Kidney (tissue), 22 donors: ENCODE results near the gene TFPI2. TPM values are rescaled to one million over a fixed set of nuclear protein-coding genes. Genes with fewer than 3 reads are reported as not detected.

Experiments used
- DNase-seq, 5 donors: peaks; one replicate each; pipeline ENCODE4 v3.0.0-alpha.2; 2013 to 2020
- FAIRE-seq: peaks from 2 replicates; lab custom pipeline; 2012; peaks lifted over from hg19 to GRCh38; lab: Jason Lieb, UNC
- H3K27ac ChIP-seq, 2 donors: one replicate each; pipeline ENCODE4 v1.7.0; 2013; ENCODE audit warnings: low read depth in 2 of 2, low read length in 2 of 2, inconsistent platforms in 1 of 2
- H3K27me3 ChIP-seq: one replicate; pipeline ENCODE4 v1.7.1; 2013; ENCODE audit warnings: low read length, inconsistent platforms; ENCODE audit not compliant: control insufficient read depth, insufficient read depth
- H3K36me3 ChIP-seq, 3 donors: one replicate each; pipeline versions ENCODE4 v1.7.0 to v1.7.1; 2013; ENCODE audit warnings: low read length in 3 of 3, control low read depth in 1 of 3, inconsistent platforms in 1 of 3; ENCODE audit not compliant: insufficient read depth in 3 of 3, control insufficient read depth in 2 of 3
- H3K4me1 ChIP-seq, 3 donors: one replicate each; pipeline versions ENCODE4 v1.7.0 to v1.7.1; 2013; ENCODE audit warnings: low read length in 3 of 3, inconsistent platforms in 1 of 3, low read depth in 1 of 3; ENCODE audit not compliant: control insufficient read depth in 2 of 3, insufficient read depth in 2 of 3
- H3K4me3 ChIP-seq, 3 donors: one replicate each; pipeline versions ENCODE4 v1.7.0 to v1.8.1; 2013; ENCODE audit warnings: low read length in 3 of 3, control low read depth in 1 of 3, inconsistent platforms in 1 of 3
- H3K9ac ChIP-seq, 3 donors: one replicate each; pipeline versions ENCODE4 v1.7.0 to v1.7.1; 2013; ENCODE audit warnings: low read length in 3 of 3, control low read depth in 1 of 3, inconsistent platforms in 1 of 3
- H3K9me3 ChIP-seq, 3 donors: one replicate each; pipeline versions ENCODE4 v1.7.0 to v1.7.1; 2013; ENCODE audit warnings: low read length in 3 of 3, control low read depth in 1 of 3, inconsistent platforms in 1 of 3; ENCODE audit not compliant: control insufficient read depth in 2 of 3, insufficient read depth in 1 of 3
- intact Hi-C: fragments of 100-400 bp; cut with DNase I; formaldehyde crosslinking; loops from one replicate; pipeline ENCODE4 v1.11.1; 2022
- long read RNA-seq, 10 donors: library from polyadenylated mRNA in 1 of 10; unstranded in 1 of 10; transcript quantifications; one replicate each; pipeline ENCODE4 v2.0.0 and lab custom pipeline, GENCODE V29; 2021 to 2026
- polyA plus RNA-seq: library from polyadenylated mRNA; stranded (reverse); fragments of 350-450 nt; fragmentation: Illumina TruSeq; extraction: RNeasy Lipid Tissue Mini Kit (QIAGEN cat#74804); gene quantifications from one replicate; pipeline ENCODE4 v1.2.3, GENCODE V29; 2014; ENCODE audit warnings: low read depth, low replicate concordance; ENCODE audit not compliant: insufficient read depth
- total RNA-seq: library from RNA; stranded (reverse); fragmentation: NEBNext Ultra II Directional; extraction: Animal tissue kit (Norgen Biotek cat#: 25700); gene quantifications from one replicate; pipeline ENCODE4 v1.2.1, GENCODE V29; 2021
- TF ChIP-seq, protein P1 (sequence below): IDR thresholded peaks from 3 replicates; pipeline ENCODE4 v1.5.1; 2012; ENCODE audit warnings: mild to moderate bottlenecking, moderate library complexity, borderline replicate concordance; ENCODE audit not compliant: insufficient read depth; ENCODE audit errors: extremely low read depth
- donor health status: control.
- donor health status: control.
- donor health status: control.
- donor health status: control.
- donor health status: control.
- donor health status: DM: yes; HTN: yes; CAD: no.
- donor health status: Normal renal cell carcinoma (clear cell type).

The TFPI2 gene
- total RNA-seq (42.5 TPM), polyA plus RNA-seq (7.8 TPM)
- long read RNA-seq, donor 1, partial matches to known transcripts = 0 of 3 reads
- long read RNA-seq, donor 1, other reads (novel, unspliced or antisense) = 0 of 3 reads
- long read RNA-seq, donor 2, transcript TFPI2-201 (5 exons, 2,445 nt) = major isoform, 9 of 9 reads
- long read RNA-seq, donor 2, partial matches to known transcripts = 0 of 9 reads
- long read RNA-seq, donor 2, other reads (novel, unspliced or antisense) = 0 of 9 reads
- long read RNA-seq, donor 3, transcript TFPI2-201 (5 exons, 2,445 nt) = major isoform, 5 of 5 reads
- long read RNA-seq, donor 3, partial matches to known transcripts = 0 of 5 reads
- long read RNA-seq, donor 3, other reads (novel, unspliced or antisense) = 0 of 5 reads
- long read RNA-seq, donor 4, partial matches to known transcripts = 0 of 3 reads
- long read RNA-seq, donor 4, other reads (novel, unspliced or antisense) = 0 of 3 reads
- long read RNA-seq, donor 5 = 0 reads
- long read RNA-seq, donor 6, partial matches to known transcripts = 0 of 3 reads
- long read RNA-seq, donor 6, other reads (novel, unspliced or antisense) = 0 of 3 reads
- long read RNA-seq, donor 7, transcript TFPI2-201 (5 exons, 2,445 nt) = major isoform, 18 of 31 reads
- long read RNA-seq, donor 7, partial matches to known transcripts = 6 of 31 reads
- long read RNA-seq, donor 7, other reads (novel, unspliced or antisense) = 7 of 31 reads
- long read RNA-seq, donor 8, partial matches to known transcripts = 0 of 2 reads
- long read RNA-seq, donor 8, other reads (novel, unspliced or antisense) = 0 of 2 reads
- long read RNA-seq, donor 9, partial matches to known transcripts = 0 of 1 reads
- long read RNA-seq, donor 9, other reads (novel, unspliced or antisense) = 0 of 1 reads
- long read RNA-seq, donor 10, transcript TFPI2-201 (5 exons, 2,445 nt) = major isoform, 79 of 129 reads
- long read RNA-seq, donor 10, transcript TFPI2-203 (2 exons, 565 nt) = minor isoform, 5 of 129 reads
- long read RNA-seq, donor 10, partial matches to known transcripts = 45 of 129 reads
- long read RNA-seq, donor 10, other reads (novel, unspliced or antisense) = 0 of 129 reads

- FAIRE-seq = no peak
- Histone ChIP-seq H3K4me3 (peak within 1 kb of the TSS; percentile 56 to 78 (median 77)), H3K27me3 (no peaks in the 10 kb centered on the region), H3K9ac (peak within 1 kb of the TSS in 2 of 3 donors; percentile 39 to 55), H3K9me3 (no peaks in the 10 kb centered on the region), H3K36me3 (no peaks in the 10 kb centered on the region), H3K4me1 (peaks cover 0 to 2% (median 0%) of the 10 kb centered on the region in 3 donors), H3K27ac (peak within 1 kb of the TSS in 1 of 2 donors; percentile 30)
- DNase-seq = peak; percentile 69 to 88 (median 86)
- intact Hi-C loops = loop anchor here (10.0 kb wide), 1 partner anchor 194 kb away; no protein-coding TSS in a partner anchor
- TF ChIP-seq, protein P1, sequence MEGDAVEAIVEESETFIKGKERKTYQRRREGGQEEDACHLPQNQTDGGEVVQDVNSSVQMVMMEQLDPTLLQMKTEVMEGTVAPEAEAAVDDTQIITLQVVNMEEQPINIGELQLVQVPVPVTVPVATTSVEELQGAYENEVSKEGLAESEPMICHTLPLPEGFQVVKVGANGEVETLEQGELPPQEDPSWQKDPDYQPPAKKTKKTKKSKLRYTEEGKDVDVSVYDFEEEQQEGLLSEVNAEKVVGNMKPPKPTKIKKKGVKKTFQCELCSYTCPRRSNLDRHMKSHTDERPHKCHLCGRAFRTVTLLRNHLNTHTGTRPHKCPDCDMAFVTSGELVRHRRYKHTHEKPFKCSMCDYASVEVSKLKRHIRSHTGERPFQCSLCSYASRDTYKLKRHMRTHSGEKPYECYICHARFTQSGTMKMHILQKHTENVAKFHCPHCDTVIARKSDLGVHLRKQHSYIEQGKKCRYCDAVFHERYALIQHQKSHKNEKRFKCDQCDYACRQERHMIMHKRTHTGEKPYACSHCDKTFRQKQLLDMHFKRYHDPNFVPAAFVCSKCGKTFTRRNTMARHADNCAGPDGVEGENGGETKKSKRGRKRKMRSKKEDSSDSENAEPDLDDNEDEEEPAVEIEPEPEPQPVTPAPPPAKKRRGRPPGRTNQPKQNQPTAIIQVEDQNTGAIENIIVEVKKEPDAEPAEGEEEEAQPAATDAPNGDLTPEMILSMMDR = no peak
These were observed at the start of gene TFPI2 for GRCh38 chr7:93890464-93891068. TFPI2 (minus strand) TSS chr7:93890753; CDS start chr7:93890678, 75 bp downstream.

DNA sequence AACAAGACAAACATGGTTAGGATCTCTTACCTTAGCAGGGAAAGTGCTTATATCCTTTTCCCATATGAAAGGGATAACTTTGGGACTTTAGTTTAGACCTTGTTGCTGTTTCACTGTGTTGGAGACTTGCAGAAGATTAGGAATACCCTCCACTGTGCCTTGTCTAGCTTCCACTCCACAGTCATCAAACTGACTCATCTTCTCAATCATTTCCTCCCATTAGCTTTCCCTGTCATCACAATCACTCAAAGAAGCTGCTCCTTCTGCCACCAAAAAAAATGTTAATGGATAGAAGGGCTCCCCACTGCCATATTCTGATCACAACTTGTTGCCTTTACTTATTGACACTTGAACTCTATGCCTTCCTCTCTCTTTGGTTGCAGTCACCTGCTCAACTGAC lies 47.7 kb upstream of the TFPI2 start:
- DNase-seq = no peak
- TF ChIP-seq, protein P1 = no peak
- no peaks in the 10 kb centered on the region for H3K27me3 ChIP-seq
- H3K36me3 ChIP-seq = no peaks in the 10 kb centered on the region
- no peaks in the 10 kb centered on the region for H3K4me1 ChIP-seq
- no peaks in the 10 kb centered on the region for H3K9me3 ChIP-seq
- no peak overlapping the region for H3K27ac ChIP-seq
- intact Hi-C loops = no loop called here
- H3K9ac ChIP-seq = no peak overlapping the region
- no peak overlapping the region for H3K4me3 ChIP-seq
- FAIRE-seq = no peak

GRCh38 chr7:93937818-93938217 lies 47.3 kb upstream of the TFPI2 start:
- Histone ChIP-seq H3K4me1 (no peaks in the 10 kb centered on the region), H3K9me3 (no peaks in the 10 kb centered on the region), H3K27me3 (no peaks in the 10 kb centered on the region), H3K27ac (no peak overlapping the region), H3K36me3 (no peaks in the 10 kb centered on the region), H3K4me3 (no peak overlapping the region), H3K9ac (no peak overlapping the region)
- FAIRE-seq (no peak), DNase-seq (no peak)
- intact Hi-C loops = no loop called here
- TF ChIP-seq, protein P1 = no peak
